ENCODE measurements around the gene NPTN.
"Not testable (repeated sequence)": the region's sequence is repeated elsewhere in the genome, so short reads cannot be mapped to it uniquely, and the experiment has no call there.

Gene NPTN

GRCh38 chr15:73569361-73569760 is 63.8 kb downstream of the NPTN start:
- no peak for DNase-seq

- DNase-seq: no peak
These were observed 64.5 kb downstream of the NPTN start for GRCh38 chr15:73568564-73569280.

- no peak for DNase-seq
These were observed 66.2 kb downstream of the NPTN start for GRCh38 chr15:73567020-73567419.

GRCh38 chr15:73564255-73564654 is 68.9 kb downstream of the NPTN start:
- DNase-seq: no peak

DNA sequence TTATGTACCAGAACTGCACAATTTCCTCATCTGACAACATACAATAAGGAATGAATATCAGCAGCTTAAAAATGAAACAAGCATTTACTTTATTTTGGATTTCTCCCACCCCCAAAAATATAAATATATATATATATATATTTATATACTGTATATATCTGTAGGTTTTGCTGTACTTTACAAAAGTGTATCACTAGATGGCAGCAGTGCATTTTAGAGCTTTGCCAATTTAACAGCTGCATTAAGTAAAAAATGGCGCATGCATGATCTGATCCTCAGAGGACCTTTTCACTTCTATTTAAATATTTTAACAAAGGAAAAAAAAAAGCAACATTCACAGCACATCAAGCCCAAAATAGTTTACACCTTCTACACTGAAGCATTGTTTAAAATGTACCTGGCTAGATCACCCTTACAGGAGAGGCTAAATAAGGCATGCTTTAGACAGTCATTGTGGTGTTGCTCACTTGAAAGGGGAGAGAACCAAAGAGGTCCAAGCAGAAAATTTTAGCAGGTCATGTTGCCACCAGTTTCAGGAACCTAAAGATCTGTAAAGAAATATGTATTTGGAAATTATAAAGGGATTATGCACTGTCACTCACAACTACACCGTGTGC is 72.6 kb downstream of the NPTN start:
- DNase-seq: peak; percentile 55

GRCh38 chr15:73558529-73558928 is 74.7 kb downstream of the NPTN start:
- DNase-seq: no peak

GRCh38 chr15:73555080-73555479 is 78.1 kb downstream of the NPTN start:
- DNase-seq: no peak

DNA sequence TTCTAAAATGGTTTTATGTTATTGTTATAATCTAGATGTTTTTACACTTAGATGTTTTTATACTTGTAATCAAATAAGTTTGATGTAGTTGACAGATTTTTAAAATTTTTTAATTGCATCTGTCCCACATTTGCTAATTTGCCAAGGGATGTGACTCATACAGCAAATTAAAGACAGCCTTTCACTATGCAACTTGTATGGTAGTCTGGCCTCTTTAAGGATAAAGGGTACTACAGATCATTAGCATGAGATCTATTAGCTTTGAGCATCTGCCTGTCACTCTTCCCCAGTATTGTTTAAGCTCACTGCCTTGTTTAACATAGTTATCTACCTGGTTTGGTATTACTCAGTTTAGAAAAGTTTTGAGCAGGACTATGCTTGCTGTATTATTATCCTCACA is 83.0 kb downstream of the NPTN start:
- no peak for DNase-seq

GRCh38 chr15:73548925-73549324 is 84.3 kb downstream of the NPTN start:
- not testable (repeated sequence) for DNase-seq

GRCh38 chr15:73541479-73541878 is 91.7 kb downstream of the NPTN start:
- DNase-seq: no peak

- DNase-seq: no peak
These were observed 93.0 kb downstream of the NPTN start for GRCh38 chr15:73540161-73540560.

GRCh38 chr15:73539212-73540128 is 93.7 kb downstream of the NPTN start:
- no peak for DNase-seq

DNA sequence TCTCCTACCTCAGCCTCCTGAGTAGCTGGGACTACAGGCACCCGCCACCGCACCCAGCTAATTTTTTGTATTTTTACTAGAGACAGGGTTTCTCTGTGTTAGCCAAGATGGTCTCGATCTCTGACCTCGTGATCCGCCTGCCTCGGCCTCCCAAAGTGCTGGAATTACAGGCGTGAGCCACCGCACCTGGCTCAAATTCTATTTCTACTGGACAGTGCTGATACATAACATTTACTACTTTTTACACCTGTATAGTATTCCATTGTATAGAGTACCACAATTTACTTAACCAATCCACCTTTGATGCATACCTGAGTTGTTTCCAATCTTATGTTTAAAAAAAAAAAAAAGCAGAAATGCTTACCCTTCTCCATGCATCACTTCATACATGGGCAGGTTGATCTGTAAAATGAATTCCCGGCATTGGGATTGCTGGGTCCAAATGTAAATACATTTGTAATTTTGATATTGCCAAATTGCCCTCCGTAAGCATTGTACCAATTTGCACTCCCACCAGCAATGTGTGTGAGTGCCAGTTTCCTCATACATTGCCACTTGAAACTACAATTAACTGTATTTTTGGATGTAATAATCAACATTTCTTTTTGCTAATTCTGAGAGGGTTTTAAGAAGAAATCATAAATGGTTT is 94.5 kb downstream of the NPTN start:
- no peak for DNase-seq

GRCh38 chr15:73538123-73538522 is 95.1 kb downstream of the NPTN start:
- no peak for DNase-seq

- DNase-seq: peak; percentile 7
These were observed 102.5 kb downstream of the NPTN start for GRCh38 chr15:73530649-73531048.

DNA sequence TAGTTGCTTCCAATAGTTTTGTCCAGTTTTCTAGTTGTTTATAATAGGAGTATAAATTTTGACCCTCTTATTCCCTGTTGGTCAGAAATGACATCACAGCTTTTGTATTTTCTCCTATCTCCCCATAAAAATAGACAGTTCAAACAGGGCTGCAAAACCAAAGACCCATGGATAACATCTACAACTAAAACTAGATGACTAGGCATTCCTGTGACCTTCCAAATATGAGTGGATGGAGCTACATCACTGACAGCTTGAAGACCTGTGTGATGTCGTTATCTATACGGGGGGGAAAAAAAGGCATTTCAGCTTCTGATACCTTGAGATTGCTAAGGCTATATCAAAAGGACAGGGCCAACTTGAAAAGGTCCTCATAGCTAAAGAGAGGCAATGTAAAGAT is 105.6 kb downstream of the NPTN start:
- no peak for DNase-seq

- DNase-seq: no peak
These were observed 108.3 kb downstream of the NPTN start for GRCh38 chr15:73524919-73525318.

DNA sequence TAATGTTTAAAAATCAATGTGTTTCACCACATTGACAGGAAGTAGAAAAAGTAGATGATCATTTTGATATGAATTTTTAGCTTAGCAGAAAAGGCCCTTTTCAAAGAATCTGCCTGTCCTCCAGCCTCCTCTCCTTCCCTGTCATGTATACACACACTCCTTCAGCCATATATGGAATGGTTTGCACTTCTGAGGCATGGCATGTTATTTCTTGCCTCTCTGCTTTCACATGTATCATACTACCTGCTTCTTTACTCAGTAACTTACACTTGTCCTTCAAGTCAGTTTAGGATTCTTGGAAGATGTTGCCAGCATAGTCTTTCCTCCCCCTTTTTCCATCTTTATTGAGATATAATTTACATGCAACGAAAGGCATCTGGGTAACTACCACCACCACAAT is 111.2 kb downstream of the NPTN start:
- DNase-seq: no peak

GRCh38 chr15:73518876-73519733 is 114.1 kb downstream of the NPTN start:
- DNase-seq: no peak

GRCh38 chr15:73518180-73518862 is 114.9 kb downstream of the NPTN start:
- no peak for DNase-seq

DNA sequence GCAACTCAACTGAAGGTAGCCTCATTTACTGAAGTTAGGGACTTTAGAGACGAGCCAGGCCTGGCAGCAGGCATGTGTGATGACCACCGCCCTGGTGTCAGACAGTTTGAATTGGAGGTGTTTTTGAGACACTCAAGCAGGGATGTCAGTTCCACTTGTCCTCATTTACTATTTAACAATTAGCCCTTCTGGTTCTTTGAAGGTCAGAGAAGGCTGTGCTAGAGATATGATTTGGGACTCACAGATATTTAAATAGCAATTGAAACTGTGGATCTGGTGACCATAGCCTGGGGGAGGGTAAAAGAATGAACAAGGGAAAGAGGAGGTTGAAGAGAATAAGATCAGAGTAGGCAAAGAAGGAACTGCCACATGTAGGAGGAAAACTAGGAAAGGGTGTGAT is 115.6 kb downstream of the NPTN start:
- no peak for DNase-seq

DNA sequence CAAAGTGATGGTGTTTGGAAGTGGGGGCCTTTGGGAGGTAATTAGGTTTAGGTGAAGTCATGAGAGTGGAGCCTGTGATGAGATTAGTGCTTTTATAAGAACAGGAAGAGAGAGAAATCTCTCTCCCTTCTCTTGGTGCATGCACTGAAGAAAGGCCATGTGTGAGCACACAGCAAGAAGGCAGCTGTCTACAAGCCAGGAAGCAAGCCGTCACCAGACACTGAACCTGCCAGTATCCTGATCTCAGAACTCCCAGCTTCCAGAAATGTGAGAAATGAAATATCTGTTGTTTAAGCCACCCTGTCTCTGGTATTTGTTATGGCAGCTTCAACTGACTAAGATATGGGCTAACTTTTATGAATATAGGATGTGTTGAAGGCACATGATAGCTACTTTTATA is 117.7 kb downstream of the NPTN start:
- no peak for DNase-seq
